K562 (cell line): ENCODE measurements around the gene CDH2. TPM values are rescaled to one million over a fixed set of nuclear protein-coding genes. Genes with fewer than 3 reads are reported as not detected.

Experiments
- ATAC-seq: fragments of 200-7000 bp; cut with Tn5 transposase; 3 replicates; pipeline ENCODE4 v1.9.1; 2020; ENCODE audit warnings: moderate library complexity
- BruUV-seq: library from RNA; stranded (reverse); fragments of 400-500 nt; replicated peaks from 2 replicates; lab custom pipeline; 2021; lab: Mats Ljungman, UMichigan
- CTCF ChIA-PET: fragments of 300-600 bp; formaldehyde crosslinking; extraction: SDS; loops from one replicate; lab custom pipeline; 2021; ENCODE audit warnings: low intra/inter-chr PET ratio; lab: Yijun Ruan, JAX
- POLR2A ChIA-PET: fragments of 300-600, 350-650 bp; sonication (Branson Sonifier 250); formaldehyde crosslinking; extraction: SDS; loops from one replicate; lab custom pipeline; 2021; ENCODE audit warnings: antibody characterized with exemption, inconsistent platforms; lab: Yijun Ruan, JAX
- DNase-seq, 4 experiments: peaks; one replicate each; pipeline versions ENCODE4 v3.0.0 to v3.0.0-alpha.2; 2011 to 2018; ENCODE audit warnings: low spot score in 3 of 4, mixed read lengths in 3 of 4; ENCODE audit errors: extremely low read depth in 1 of 4
- FAIRE-seq: peaks from 2 replicates; lab custom pipeline; 2011; peaks lifted over from hg19 to GRCh38; lab: Jason Lieb, UNC
- H2AFZ ChIP-seq: 2 replicates; pipeline ENCODE4 v1.6.0; 2011; ENCODE audit warnings: low read depth, low read length, control low read depth, inconsistent platforms
- H3K27ac ChIP-seq: fragments of 200-600 bp; 3 replicates; pipeline ENCODE4 v1.8.0; 2011; ENCODE audit warnings: low read depth, mild to moderate bottlenecking, control low read depth, inconsistent platforms, low read length, moderate library complexity, mixed read lengths; ENCODE audit errors: extremely low read depth
- H3K27me3 ChIP-seq, 2 experiments: fragments of 300-600 bp in 1 of 2; 2 replicates in 1 of 2; 3 replicates in 1 of 2; pipeline versions ENCODE4 v1.6.0 to v1.8.0; 2011; ENCODE audit warnings: inconsistent platforms in 2 of 2, low read length in 2 of 2, mild to moderate bottlenecking in 1 of 2, mixed read lengths in 1 of 2, moderate library complexity in 1 of 2; ENCODE audit not compliant: control insufficient read depth in 2 of 2, insufficient read depth in 2 of 2
- H3K36me3 ChIP-seq: fragments of 300-600 bp; 3 replicates; pipeline ENCODE4 v1.8.0; 2011; ENCODE audit warnings: mild to moderate bottlenecking, low read length, inconsistent platforms; ENCODE audit not compliant: control insufficient read depth, insufficient read depth
- H3K4me1 ChIP-seq, 2 experiments: fragments of 200-600 bp in 1 of 2; replicated peaks in 1 of 2; 2 replicates in 1 of 2; 3 replicates in 1 of 2; pipeline versions ENCODE4 v1.5.1 to v1.8.0; 2011; ENCODE audit warnings: inconsistent platforms in 2 of 2, low read length in 2 of 2, mild to moderate bottlenecking in 1 of 2, mixed read lengths in 1 of 2, moderate library complexity in 1 of 2; ENCODE audit not compliant: control insufficient read depth in 2 of 2, insufficient read depth in 2 of 2
- H3K4me2 ChIP-seq: 2 replicates; pipeline ENCODE4 v1.6.1; 2011; ENCODE audit warnings: low read length, control low read depth, inconsistent platforms, mixed read lengths; ENCODE audit not compliant: insufficient read depth
- H3K4me3 ChIP-seq: fragments of 200-600 bp; sonication (generic), shearing (Covaris generic); 2 replicates; pipeline ENCODE4 v1.5.1; 2016; ENCODE audit warnings: control low read depth, inconsistent platforms
- H3K79me2 ChIP-seq: fragments of 200-600 bp; 3 replicates; pipeline ENCODE4 v1.8.0; 2011; ENCODE audit warnings: low read length, inconsistent platforms; ENCODE audit not compliant: control insufficient read depth, insufficient read depth
- H3K9ac ChIP-seq, 2 experiments: 2 replicates each; pipeline versions ENCODE4 v1.6.0 to v1.6.1; 2011; ENCODE audit warnings: low read depth in 2 of 2, low read length in 2 of 2, control low read depth in 1 of 2, inconsistent platforms in 1 of 2, mild to moderate bottlenecking in 1 of 2, mixed read lengths in 1 of 2; ENCODE audit not compliant: insufficient read depth in 1 of 2
- H3K9me1 ChIP-seq: one replicate; pipeline ENCODE4 v1.6.0; 2011; ENCODE audit warnings: inconsistent platforms, mild to moderate bottlenecking, low read length, moderate library complexity; ENCODE audit not compliant: control insufficient read depth, insufficient read depth
- H3K9me3 ChIP-seq: replicated peaks from 2 replicates; pipeline ENCODE4 v1.5.1; 2011; ENCODE audit warnings: low read depth, low read length, inconsistent platforms; ENCODE audit not compliant: control insufficient read depth, insufficient read depth
- H4K20me1 ChIP-seq: replicated peaks from 2 replicates; pipeline ENCODE4 v1.6.1; 2011; ENCODE audit warnings: low read length, inconsistent platforms, mixed read lengths; ENCODE audit not compliant: control insufficient read depth, insufficient read depth
- CREB3 ChIP-seq: fragments of 450-650 bp; conservative IDR thresholded peaks from 2 replicates; pipeline ENCODE4 v1.6.1; 2016; ENCODE audit warnings: missing genetic modification characterization, low read depth, mild to moderate bottlenecking, missing compliant biosample characterization, moderate library complexity
- ELK3 ChIP-seq: fragments of 450-650 bp; formaldehyde crosslinking; IDR thresholded peaks from 2 replicates; pipeline ENCODE4 v1.4.0; 2020; ENCODE audit warnings: mild to moderate bottlenecking
- NCOR1 ChIP-seq: fragments of 450-650 bp; IDR thresholded peaks from 2 replicates; pipeline ENCODE4 v1.6.1; 2016; ENCODE audit warnings: mild to moderate bottlenecking, moderate library complexity
- NR4A1 ChIP-seq, 2 experiments: fragments of 250-450 bp in 1 of 2; fragments of 450-650 bp in 1 of 2; sonication (Bioruptor Pico) in 1 of 2; IDR thresholded peaks; 2 replicates each; pipeline versions ENCODE4 v1.4.0 to v1.6.1; 2016 to 2020; ENCODE audit warnings: mild to moderate bottlenecking in 2 of 2, missing compliant biosample characterization in 1 of 2, missing genetic modification characterization in 1 of 2, moderate library complexity in 1 of 2
- POLR2H ChIP-seq: IDR thresholded peaks from 2 replicates; pipeline ENCODE4 v1.6.1; 2016; ENCODE audit warnings: missing genetic modification characterization, low read depth, mild to moderate bottlenecking, control low read depth, missing compliant biosample characterization, moderate library complexity
- RAD21 ChIP-seq, 2 experiments: fragments of 250-450 bp in 1 of 2; fragments of 450-650 bp in 1 of 2; sonication (Bioruptor Pico) in 1 of 2; formaldehyde crosslinking in 1 of 2; IDR thresholded peaks in 1 of 2; conservative IDR thresholded peaks in 1 of 2; 2 replicates each; pipeline versions ENCODE4 v1.4.0 to v1.8.0; 2020 to 2022; ENCODE audit warnings: mild to moderate bottlenecking in 2 of 2, moderate library complexity in 1 of 2
- RAD51 ChIP-seq: fragments of 450-650 bp; IDR thresholded peaks from 2 replicates; pipeline ENCODE4 v1.7.1; 2016; ENCODE audit warnings: low read depth, mild to moderate bottlenecking, borderline replicate concordance
- TAF1 ChIP-seq: IDR thresholded peaks from 2 replicates; pipeline ENCODE4 v1.6.1; 2011; ENCODE audit warnings: mild to moderate bottlenecking, low read length, moderate library complexity; ENCODE audit not compliant: insufficient read depth, control insufficient read depth, severe bottlenecking; ENCODE audit errors: extremely low read depth
- THRB ChIP-seq: fragments of 450-650 bp; formaldehyde crosslinking; conservative IDR thresholded peaks from 2 replicates; pipeline ENCODE4 v1.4.0; 2022; ENCODE audit warnings: mild to moderate bottlenecking, missing genetic modification characterization
- VEZF1 ChIP-seq: fragments of 200-800 bp; sonication (Bioruptor generic); IDR thresholded peaks from 2 replicates; pipeline ENCODE4 v1.6.1; 2017; ENCODE audit warnings: missing genetic modification characterization, missing compliant biosample characterization
- ZC3H11A ChIP-seq: IDR thresholded peaks from 2 replicates; pipeline ENCODE4 v1.6.1; 2012; ENCODE audit warnings: low read depth, low read length, improper control_type of control experiment
- ZNF12 ChIP-seq: sonication (generic); formaldehyde crosslinking; IDR thresholded peaks from 2 replicates; pipeline ENCODE4 v1.4.0; 2020; ENCODE audit warnings: mild to moderate bottlenecking, missing genetic modification reagents
- WGBS: fragments of 100-300 bp; shearing (Covaris generic); methylation state at CpG from one replicate; pipeline ENCODE4 v1.1.6; 2016; ENCODE audit warnings: low coverage, mixed read lengths; ENCODE audit not compliant: insufficient coverage; ENCODE audit errors: missing lambda C conversion rate; 5-methylcytosine and 5-hydroxymethylcytosine counted together
- in situ Hi-C: fragments of 300-500 bp; cut with MboI; formaldehyde crosslinking; loops from 4 replicates; pipeline ENCODE4 v1.15.0; 2018; ENCODE audit warnings: inconsistent platforms, mixed read lengths
- intact Hi-C: fragments of 100-400 bp; cut with micrococcal nuclease; formaldehyde crosslinking; loops from 2 replicates; pipeline ENCODE4 v1.14.2; 2022
- polyA plus RNA-seq, 8 experiments: library from polyadenylated mRNA; depleted of rRNA in 4 of 8; stranded (reverse) in 5 of 8; unstranded in 3 of 8; fragments of >200 nt; fragmentation: Nextera tagmentation in 2 of 8; fragmentation: Illumina TruSeq in 1 of 8; extraction: Ambion mirVana in 2 of 8; extraction: Trizol in 1 of 8; gene quantifications; 2 replicates each; pipeline versions ENCODE4 v1.2.1 to v1.2.3, GENCODE V29; 2011 to 2014; ENCODE audit warnings: inconsistent platforms in 1 of 8, missing spikeins in 1 of 8
- total RNA-seq, 7 experiments: library from RNA; depleted of rRNA in 6 of 7; stranded (reverse); fragments of >200 nt in 6 of 7; fragmentation: Illumina TruSeq in 2 of 7; extraction: Trizol in 2 of 7; gene quantifications; 2 replicates each; pipeline versions ENCODE4 v1.2.1 to v1.2.3, GENCODE V29; 2011 to 2021; ENCODE audit warnings: low replicate concordance in 1 of 7
- TF ChIP-seq, protein P1 (sequence below): fragments of 450-650 bp; IDR thresholded peaks from 2 replicates; pipeline ENCODE4 v1.6.1; 2016; ENCODE audit warnings: missing biosample characterization, missing genetic modification characterization

Gene CDH2
- total and polyA plus RNA-seq, 9 of the 15 experiments (the other 6 are each of a cell fraction or from before 2014, with no cell fraction given), result 0.04 TPM; not detected in 8

DNA sequence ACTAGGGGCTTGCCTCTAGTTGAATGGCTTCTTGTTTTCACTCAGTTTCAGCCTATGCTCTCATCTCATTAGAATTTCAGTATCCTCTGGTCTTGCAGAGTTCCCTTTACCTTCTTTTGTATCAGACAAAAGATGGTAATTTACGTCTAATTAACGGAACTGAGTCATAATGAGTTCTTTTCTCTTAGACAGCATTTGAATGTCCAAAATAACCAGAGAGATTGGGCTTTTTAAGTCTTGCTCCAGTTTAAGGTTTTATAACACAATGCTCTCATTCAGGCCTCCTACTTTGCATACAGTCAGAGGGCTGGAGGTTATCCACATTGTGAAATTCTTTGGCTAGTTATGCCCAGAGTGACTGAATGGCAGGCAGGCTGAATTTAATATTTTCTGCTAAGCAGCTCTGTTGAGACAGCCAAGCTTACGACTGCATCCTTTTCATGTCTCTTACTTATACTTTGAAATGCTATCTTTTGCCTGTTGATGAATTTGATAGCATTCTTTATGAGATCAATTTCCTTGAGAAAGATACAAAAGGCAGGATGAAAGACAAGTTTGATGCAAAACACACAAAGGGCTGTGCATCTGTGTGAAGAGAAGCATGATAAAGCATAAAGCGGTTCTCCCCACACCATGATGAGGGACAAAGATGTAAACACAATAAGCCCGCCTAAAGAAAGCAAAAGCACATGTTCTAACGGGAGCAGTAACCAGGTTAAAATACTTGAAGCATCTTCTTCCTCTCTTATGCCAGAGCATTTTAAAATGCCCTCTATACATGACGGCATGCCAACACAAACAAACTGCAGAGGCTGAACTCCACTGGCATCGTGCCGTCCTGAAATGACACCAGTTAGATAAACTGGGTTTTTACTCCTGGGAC is 90.0 kb downstream of the CDH2 start:
- in situ Hi-C loops, result no loop called here
- intact Hi-C loops, result no loop called here
- H3K36me3 ChIP-seq, result no peaks in the 10 kb centered on the region
- no peaks in the 10 kb centered on the region for H3K27me3 ChIP-seq
- H4K20me1 ChIP-seq, result no peaks in the 10 kb centered on the region
- no peak overlapping the region for H3K4me3 ChIP-seq
- DNase-seq, result no peak
- no peak overlapping the region for H3K27ac ChIP-seq
- H3K9ac ChIP-seq, result no peak overlapping the region
- H3K4me2 ChIP-seq, result no peak overlapping the region
- POLR2A ChIA-PET, result no interaction called here
- H3K79me2 ChIP-seq, result no peaks in the 10 kb centered on the region
- no peaks in the 10 kb centered on the region for H3K9me1 ChIP-seq
- under 1% methylated on average over 9 of the region's 9 CpGs for WGBS
- no peak for FAIRE-seq
- no peaks in the 10 kb centered on the region for H3K4me1 ChIP-seq
- H2AFZ ChIP-seq, result no peak overlapping the region
- H3K9me3 ChIP-seq, result no peaks in the 10 kb centered on the region
- no peak for ATAC-seq
- no TSS peak for BruUV-seq
- CTCF ChIA-PET, result no interaction called here
- TF ChIP-seq THRB (CRISPR knock-in tag) (no peak), NCOR1 (no peak), VEZF1 (CRISPR knock-in tag) (no peak), POLR2H (no peak), RAD51 (no peak), RAD21 (CRISPR knock-in tag; conservative IDR thresholded peaks at IDR 0.05 in 1 of 2, IDR thresholded peaks at IDR 0.05 in 1 of 2) (no peak), TAF1 (no peak), ZNF12 (CRISPR knock-in tag) (no peak), ELK3 (no peak), CREB3 (tag) (no peak), ZC3H11A (no peak), NR4A1 (CRISPR knock-in tag; IDR thresholded peaks at IDR 0.05) (no peak), NR4A1 (tag; IDR thresholded peaks at IDR 0.05) (no peak)
- TF ChIP-seq, protein P1, sequence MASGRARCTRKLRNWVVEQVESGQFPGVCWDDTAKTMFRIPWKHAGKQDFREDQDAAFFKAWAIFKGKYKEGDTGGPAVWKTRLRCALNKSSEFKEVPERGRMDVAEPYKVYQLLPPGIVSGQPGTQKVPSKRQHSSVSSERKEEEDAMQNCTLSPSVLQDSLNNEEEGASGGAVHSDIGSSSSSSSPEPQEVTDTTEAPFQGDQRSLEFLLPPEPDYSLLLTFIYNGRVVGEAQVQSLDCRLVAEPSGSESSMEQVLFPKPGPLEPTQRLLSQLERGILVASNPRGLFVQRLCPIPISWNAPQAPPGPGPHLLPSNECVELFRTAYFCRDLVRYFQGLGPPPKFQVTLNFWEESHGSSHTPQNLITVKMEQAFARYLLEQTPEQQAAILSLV (tag), result no peak
